Kidney tubule cell (primary cell): ENCODE measurements around the gene RIMBP2.
"Not testable (repeated sequence)": the region's sequence is repeated elsewhere in the genome, so short reads cannot be mapped to it uniquely, and the experiment has no call there.

Experiments used
- DNase-seq: peaks from one replicate; pipeline ENCODE4 v3.0.0-alpha.2; 2018; ENCODE audit warnings: low spot score

The RIMBP2 gene

DNA sequence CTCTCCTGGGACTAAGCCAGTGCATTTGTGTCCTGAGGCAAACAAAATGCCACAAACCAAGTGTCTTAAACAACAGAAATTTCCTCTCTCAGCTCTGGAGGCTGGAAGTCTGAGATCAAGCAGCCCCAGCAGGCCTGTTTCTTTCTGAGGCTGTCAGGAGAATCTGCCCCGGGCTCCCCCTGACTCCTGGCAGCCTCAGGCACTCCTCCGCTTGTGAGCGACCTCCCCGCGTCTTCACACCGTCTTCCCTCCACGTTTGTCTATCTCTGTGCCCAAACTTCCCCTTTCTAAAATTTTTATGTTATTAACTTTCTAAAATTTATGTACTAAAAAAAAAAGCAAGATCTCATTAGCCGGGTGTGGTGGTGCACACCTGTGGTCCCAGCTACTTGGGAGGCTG, 59.7 kb downstream of the RIMBP2 start:
- DNase-seq = no peak

GRCh38 chr12:130655881-130656280, 60.2 kb downstream of the RIMBP2 start:
- no peak for DNase-seq

DNA sequence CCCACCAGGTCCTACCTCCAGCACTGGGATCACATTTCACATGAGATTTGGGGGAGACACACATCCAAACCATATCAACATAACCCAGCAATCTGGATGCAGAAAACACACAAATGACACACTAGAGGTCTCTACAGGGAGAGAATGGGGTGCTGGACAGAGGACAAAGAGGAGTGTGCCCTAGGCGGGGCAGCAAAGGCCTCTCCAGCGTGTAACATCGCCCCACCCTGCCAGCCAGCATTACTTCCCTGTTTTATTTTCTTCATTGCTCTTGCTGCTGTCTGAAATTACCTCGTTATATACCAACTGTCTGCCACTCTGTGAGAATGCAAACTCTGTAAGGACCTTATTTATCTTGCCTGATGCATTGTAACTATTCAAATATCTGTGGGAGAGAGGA, 61.1 kb downstream of the RIMBP2 start:
- no peak for DNase-seq

DNA sequence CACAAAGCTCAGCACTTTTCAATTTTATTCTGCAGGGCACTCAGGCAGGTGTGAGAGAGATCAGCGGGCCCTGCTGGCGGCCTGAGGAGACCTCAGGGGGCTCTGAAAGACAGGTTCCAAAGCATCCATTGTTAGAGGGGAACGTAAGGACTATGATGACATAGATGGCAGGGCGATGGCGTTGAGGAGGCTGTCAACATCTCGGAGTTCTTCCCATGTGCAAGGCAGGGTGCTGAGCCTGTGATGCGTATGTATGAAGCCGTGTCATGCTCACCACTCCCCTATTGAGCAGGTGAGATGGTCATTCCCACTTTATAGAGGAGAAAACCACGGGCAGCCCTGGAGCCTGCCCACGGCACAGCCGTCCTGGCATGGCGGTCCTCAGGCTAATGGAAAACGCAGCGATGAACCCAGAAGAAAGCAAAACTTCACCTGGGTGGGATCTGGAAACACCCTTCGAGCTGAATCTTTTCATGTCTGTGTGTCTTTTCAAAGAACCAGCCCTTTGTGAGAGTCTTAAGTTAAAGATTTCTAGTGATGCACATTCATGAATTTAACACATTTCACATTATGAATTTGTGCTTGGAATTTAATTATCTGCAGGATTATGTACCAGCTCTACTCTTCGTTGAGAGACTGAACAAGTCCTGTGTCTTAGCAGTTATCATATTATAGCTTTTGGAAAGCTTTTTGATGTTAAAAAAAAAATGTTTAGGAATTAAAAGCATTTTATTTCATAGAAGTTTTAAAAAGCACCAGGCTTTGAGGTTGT, 64.7 kb downstream of the RIMBP2 start:
- DNase-seq = no peak

DNA sequence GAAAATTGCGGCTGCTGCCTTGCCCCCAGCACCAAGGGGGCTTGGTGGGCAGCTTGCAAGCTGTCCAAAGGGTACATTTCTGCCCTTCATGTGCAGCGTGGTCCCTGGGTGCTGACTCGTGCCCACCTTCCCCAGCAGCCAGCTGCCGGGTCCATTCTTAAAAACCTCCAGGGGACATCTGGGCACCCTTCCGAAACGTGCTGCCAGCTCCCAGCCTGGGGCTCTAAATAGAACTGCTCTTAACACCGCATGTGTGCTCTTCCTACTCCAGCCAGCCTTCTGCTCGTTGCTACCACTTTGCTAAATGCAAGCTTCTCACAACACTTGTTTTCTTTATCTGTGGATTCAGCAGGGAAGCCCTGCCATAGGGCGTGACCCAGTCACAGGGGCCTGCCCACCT, 66.0 kb downstream of the RIMBP2 start:
- DNase-seq = no peak

- no peak for DNase-seq
These were observed 66.7 kb downstream of the RIMBP2 start for GRCh38 chr12:130649101-130650045.

GRCh38 chr12:130647814-130648213, 68.3 kb downstream of the RIMBP2 start:
- DNase-seq = no peak

DNA sequence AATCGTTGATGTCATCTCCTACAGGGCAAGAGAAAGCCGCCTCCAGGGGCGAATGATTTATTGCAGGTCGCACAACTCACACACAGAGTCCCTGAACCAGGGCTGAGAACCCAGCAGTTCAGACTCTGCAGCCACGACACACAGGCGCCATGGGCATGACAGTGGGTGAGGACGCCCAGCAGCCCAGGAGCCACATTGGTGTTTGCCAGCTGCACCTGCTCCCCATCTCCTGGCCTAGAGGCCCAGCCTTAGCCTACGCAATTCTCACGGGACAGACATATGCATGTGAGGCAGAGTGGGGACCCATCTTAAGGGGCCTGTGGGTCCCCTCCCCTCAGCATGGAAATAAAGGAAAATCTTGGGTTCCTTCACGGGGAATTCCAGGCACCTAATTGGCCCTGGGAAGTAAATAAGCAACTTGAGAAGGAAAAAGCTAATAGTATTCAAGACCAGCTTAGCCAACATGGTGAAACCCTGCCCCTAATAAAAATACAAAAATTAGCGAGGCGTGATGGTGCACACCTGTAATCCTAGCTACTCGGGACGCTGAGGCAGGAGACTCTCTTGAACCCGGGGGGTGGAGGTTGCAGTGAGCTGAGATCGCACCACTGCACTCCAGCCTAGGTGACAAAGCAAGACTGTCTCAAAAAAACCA, 69.3 kb downstream of the RIMBP2 start:
- DNase-seq = no peak

DNA sequence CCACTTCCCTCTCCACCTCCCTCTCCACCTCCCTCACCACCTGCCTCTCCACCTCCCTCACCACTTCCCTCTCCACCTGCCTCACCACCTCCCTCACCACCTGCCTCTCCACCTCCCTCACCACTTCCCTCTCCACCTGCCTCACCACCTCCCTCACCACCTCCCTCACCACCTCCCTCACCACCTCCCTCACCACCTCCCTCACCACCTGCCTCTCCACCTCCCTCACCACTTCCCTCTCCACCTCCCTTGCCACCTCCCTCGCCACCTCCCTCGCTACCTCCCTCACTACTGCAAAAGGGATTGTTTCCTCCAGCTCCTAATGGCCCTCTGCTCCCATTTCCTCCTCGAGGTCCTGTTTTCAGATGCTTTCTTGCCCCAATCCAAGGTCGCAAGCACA, 69.9 kb downstream of the RIMBP2 start:
- not testable (repeated sequence) for DNase-seq

DNA sequence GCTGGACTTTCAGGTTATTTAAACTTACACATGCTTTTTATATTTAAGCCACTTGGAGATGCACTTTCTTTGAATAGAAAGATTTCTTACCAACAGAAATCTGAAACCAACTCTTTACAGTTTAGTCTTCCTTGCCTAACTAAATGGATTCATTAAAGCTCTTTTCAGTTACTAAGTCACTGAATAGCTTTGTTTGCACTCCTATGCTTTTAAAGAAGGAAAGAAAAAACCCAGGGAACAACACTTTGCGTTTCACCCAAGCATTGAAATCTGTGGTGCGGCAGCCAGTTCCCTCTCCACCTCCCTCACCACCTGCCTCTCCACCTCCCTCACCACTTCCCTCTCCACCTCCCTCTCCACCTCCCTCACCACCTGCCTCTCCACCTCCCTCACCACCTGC, 70.3 kb downstream of the RIMBP2 start:
- DNase-seq = no peak

DNA sequence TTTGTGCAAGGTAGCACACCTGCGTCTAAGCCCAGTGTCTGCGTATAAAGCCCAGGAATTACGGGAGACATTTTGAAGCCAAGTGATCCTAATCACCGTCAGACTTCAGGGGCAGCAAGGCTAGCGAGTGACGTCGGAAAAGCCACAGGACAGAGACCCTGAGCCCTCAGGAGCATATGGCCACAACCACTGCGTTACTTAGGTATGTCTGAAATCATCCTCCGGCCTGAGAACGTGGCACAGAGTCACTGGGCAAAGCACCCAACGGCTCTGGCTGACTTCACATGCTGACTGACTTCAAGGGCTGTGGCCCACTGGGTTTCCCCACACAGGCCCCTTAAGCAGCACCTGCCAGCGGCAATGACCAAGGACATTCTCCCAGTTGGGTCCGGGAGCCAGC, 71.5 kb downstream of the RIMBP2 start:
- no peak for DNase-seq

DNA sequence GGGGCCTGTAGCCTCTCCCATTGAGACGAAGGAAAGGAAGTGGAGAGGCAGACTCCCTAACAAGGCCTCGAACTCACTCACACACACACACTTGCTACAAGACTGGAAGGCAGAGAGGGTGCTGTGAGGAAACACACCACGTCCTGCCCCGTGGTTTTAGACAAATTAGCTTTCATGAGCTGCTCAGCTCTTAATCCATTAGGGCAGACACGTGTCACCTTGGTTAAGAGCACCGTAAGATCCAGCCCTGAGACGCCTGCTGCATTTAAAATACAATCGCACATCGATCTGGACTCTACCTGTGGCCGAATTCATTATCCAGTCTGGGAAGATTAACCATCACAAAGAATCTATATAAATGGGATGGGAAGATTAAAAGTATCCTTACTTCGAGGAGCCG, 72.0 kb downstream of the RIMBP2 start:
- no peak for DNase-seq

GRCh38 chr12:130642856-130643255, 73.2 kb downstream of the RIMBP2 start:
- no peak for DNase-seq

DNA sequence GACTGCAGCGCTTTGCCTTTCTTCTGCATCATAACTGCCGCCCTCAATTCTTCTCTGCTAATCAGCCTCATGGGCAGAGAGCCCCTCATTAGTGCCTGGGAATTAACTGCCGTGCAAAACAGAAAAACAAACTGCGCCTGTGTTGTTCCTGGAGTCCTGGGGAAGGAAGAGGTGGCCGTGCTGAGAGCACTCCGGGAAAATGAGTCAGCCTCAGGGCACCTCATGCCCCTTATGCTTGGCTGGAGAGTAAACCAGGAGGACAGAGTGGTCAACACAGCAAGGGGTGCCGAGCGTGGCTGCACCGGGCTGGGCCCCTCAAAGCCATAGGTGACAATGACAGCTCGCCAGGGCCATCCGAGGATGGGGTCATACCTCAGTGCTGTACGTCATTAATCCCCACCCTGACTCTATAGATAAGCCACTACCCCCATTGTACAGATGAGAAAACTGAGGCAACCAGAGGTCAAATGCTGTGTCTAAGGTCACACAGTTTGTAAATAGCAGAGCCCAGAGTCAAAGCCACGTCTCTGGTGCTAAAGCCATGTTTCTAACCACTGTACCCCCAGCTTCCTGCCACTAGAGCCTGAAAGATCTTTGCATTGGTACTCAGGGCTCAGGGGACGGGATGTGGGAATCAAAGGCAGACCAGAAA, 74.4 kb downstream of the RIMBP2 start:
- no peak for DNase-seq

- DNase-seq = peak; percentile 40
These were observed 75.2 kb downstream of the RIMBP2 start for GRCh38 chr12:130640901-130641300.

DNA sequence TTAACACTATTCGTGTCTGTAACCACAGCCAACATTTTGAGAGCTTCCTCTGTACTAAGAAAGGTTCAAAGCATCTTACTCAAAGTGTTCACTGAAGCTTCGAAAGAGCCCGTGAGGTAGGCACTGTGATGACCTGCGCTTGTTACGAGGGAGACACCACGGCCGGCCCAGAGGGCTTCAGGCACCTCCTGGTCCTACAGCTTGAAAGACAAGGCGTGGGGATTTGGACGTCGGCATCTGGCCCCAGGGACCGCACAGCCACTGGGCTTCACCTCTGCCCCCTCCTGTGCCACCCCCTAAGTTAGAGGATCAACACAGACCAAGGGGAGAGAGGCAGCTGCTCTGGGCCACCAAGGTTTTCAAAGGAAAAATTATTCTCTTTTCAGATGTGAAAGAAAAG, 75.6 kb downstream of the RIMBP2 start:
- no peak for DNase-seq

DNA sequence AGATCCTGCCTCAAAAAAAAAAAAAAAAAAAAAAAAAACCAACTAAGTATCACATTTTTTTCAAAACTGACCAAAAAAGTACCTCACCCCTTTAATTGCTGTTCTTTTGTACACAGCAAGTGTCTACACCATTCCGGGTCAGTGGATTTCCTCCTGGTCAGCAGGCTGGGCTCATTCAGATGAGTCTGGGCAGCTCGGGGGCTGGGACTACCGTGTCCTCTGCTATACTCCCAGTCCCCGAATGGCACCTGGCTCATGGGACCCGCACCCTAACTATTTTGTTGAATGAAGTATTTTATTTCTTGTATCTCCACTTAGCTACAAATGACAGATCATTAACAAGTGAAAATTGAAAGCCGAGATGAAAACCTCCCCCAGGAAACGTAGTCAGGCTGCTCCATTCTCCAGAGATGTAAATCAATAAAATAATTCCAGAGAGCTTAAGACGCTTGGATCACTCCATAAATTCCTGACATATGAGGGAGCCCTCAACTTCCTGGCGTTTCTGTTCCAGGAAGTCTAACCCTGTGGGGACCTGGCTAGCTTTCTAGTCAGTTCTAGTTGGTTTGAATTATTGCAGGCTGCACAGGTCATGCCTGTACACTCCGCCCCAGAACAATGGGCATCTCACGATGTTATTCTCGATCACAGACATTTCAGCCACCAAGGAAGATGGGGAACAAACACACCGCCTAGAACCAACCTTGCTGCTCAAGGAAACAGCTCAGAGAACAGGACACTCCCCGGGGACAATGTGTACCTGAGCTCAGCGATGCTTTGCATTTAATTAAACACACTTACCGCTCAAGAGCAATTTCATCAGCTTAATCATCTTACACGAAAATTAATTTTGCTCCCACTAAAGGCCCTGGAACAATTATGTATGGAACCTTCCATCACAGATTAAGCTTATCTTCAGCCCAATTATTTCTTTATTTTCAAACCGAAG, 76.3 kb downstream of the RIMBP2 start:
- peak; percentile 82 for DNase-seq

GRCh38 chr12:130636370-130636769, 79.7 kb downstream of the RIMBP2 start:
- peak; percentile 30 for DNase-seq

DNA sequence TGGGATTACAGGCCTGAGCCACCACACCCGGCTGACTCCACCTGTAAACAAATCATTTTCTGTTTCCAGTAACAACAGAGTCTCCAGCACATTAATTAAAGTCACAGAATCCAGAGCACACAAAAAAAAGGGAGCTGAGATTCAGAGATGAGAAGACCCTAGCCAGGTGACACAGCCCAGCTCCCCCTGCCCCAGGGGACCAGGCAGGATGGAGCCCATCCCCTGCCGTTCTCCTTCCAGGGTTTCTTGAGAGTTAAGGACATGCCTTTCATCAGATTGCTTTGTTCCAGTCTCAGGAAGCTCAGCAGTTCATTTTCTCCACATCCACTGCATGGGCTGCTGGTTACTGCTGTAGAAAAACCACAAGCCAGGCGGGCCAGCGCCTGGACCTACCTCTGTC, 81.2 kb downstream of the RIMBP2 start:
- DNase-seq = no peak

GRCh38 chr12:130633771-130634170, 82.3 kb downstream of the RIMBP2 start:
- peak; percentile 89 for DNase-seq

DNA sequence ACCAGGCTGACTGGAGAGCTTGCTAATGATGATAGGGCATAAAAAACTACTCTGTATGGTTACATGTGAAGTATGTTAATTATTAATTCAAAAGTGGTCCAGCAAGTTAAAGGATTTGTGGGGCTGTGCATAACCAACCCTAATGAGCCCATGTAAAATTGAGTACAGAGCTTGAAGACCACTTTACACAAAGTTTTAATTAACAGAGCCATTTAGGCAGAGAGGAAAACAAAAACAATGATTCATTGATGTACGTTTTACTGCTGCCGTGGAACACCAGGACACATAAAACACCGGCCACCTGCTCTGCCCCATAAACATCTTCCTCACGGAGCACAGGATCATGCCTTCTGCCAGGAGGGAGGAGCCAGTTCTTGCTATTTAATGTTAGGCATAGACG, 83.5 kb downstream of the RIMBP2 start:
- peak; percentile 22 for DNase-seq
